Trophoblast cell (in vitro differentiated cells and primary cell): ENCODE results near the gene F10.

Source experiments
- DNase-seq, 2 donors: peaks; one replicate each; pipeline ENCODE4 v3.0.0-alpha.2; 2016
- H2AFZ ChIP-seq: 2 replicates; pipeline ENCODE4 v1.6.1; 2013; ENCODE audit warnings: low read length, moderate library complexity, mild to moderate bottlenecking; ENCODE audit not compliant: insufficient read depth, poor library complexity
- H2AK5ac ChIP-seq: 2 replicates; pipeline ENCODE4 v1.6.1; 2013; ENCODE audit warnings: mild to moderate bottlenecking, low read length
- H2BK120ac ChIP-seq: 2 replicates; pipeline ENCODE4 v1.6.1; 2013; ENCODE audit warnings: low read length, mild to moderate bottlenecking, moderate library complexity; ENCODE audit not compliant: insufficient read depth, poor library complexity
- H2BK12ac ChIP-seq: 2 replicates; pipeline ENCODE4 v1.6.1; 2013; ENCODE audit warnings: mild to moderate bottlenecking, low read length, moderate library complexity
- H2BK5ac ChIP-seq: 2 replicates; pipeline ENCODE4 v1.6.1; 2013; ENCODE audit warnings: low read length, low read depth, moderate library complexity, mild to moderate bottlenecking; ENCODE audit not compliant: poor library complexity
- H3K14ac ChIP-seq: 2 replicates; pipeline ENCODE4 v1.6.1; 2013; ENCODE audit warnings: mild to moderate bottlenecking, low read length
- H3K18ac ChIP-seq: 2 replicates; pipeline ENCODE4 v1.6.1; 2013; ENCODE audit warnings: mild to moderate bottlenecking, low read length
- H3K23ac ChIP-seq: 2 replicates; pipeline ENCODE4 v1.6.1; 2013; ENCODE audit warnings: low read length
- H3K27ac ChIP-seq: 2 replicates; pipeline ENCODE4 v1.5.1; 2013; ENCODE audit warnings: low read depth, mild to moderate bottlenecking, inconsistent platforms, low read length, moderate library complexity
- H3K27me3 ChIP-seq: 2 replicates; pipeline ENCODE4 v1.6.1; 2013; ENCODE audit warnings: inconsistent platforms, mild to moderate bottlenecking, low read length, moderate library complexity; ENCODE audit not compliant: insufficient read depth
- H3K36me3 ChIP-seq, 2 experiments: 1 replicate in 1 of 2; 2 replicates in 1 of 2; pipeline ENCODE4 v1.6.1; 2013; ENCODE audit warnings: low read length in 2 of 2, mild to moderate bottlenecking in 2 of 2, moderate library complexity in 1 of 2; ENCODE audit not compliant: insufficient read depth in 2 of 2, control insufficient read depth in 1 of 2
- H3K4ac ChIP-seq: 2 replicates; pipeline ENCODE4 v1.6.1; 2013; ENCODE audit warnings: low read depth, mild to moderate bottlenecking, low read length, moderate library complexity
- H3K4me1 ChIP-seq, 2 experiments: 1 replicate in 1 of 2; 2 replicates in 1 of 2; pipeline ENCODE4 v1.6.1; 2013; ENCODE audit warnings: low read length in 2 of 2, mild to moderate bottlenecking in 2 of 2, moderate library complexity in 1 of 2; ENCODE audit not compliant: insufficient read depth in 2 of 2, control insufficient read depth in 1 of 2
- H3K4me2 ChIP-seq: 2 replicates; pipeline ENCODE4 v1.6.1; 2013; ENCODE audit warnings: inconsistent platforms, mild to moderate bottlenecking, low read length, moderate library complexity
- H3K4me3 ChIP-seq: 2 replicates; pipeline ENCODE4 v1.5.1; 2013; ENCODE audit warnings: mild to moderate bottlenecking, low read depth, low read length, inconsistent platforms
- H3K79me1 ChIP-seq: one replicate; pipeline ENCODE4 v1.6.1; 2013; ENCODE audit warnings: low read length
- H3K79me2 ChIP-seq: 2 replicates; pipeline ENCODE4 v1.6.1; 2013; ENCODE audit warnings: low read length, mild to moderate bottlenecking; ENCODE audit not compliant: control insufficient read depth, insufficient read depth, poor library complexity
- H3K9ac ChIP-seq: 2 replicates; pipeline ENCODE4 v1.6.1; 2013; ENCODE audit warnings: mild to moderate bottlenecking, low read length
- H3K9me3 ChIP-seq: 2 replicates; pipeline ENCODE4 v1.6.1; 2013; ENCODE audit warnings: low read depth, mild to moderate bottlenecking, control low read depth, inconsistent platforms, low read length; ENCODE audit not compliant: insufficient read depth
- H4K12ac ChIP-seq: 2 replicates; pipeline ENCODE4 v1.6.1; 2013; ENCODE audit warnings: low read depth, mild to moderate bottlenecking, low read length, moderate library complexity
- H4K8ac ChIP-seq: 2 replicates; pipeline ENCODE4 v1.6.1; 2013; ENCODE audit warnings: low read depth, mild to moderate bottlenecking, low read length, moderate library complexity
- H4K91ac ChIP-seq: one replicate; pipeline ENCODE4 v1.6.1; 2013; ENCODE audit warnings: low read depth, mild to moderate bottlenecking, low read length, moderate library complexity
- WGBS: extraction: QIAGEN DNeasy Blood & Tissue Kit; methylation state at CpG from one replicate; pipeline ENCODE4 v1.1.7; 2013; ENCODE audit warnings: missing lambda C conversion rate; ENCODE audit not compliant: insufficient read length, insufficient coverage; ENCODE audit errors: extremely low coverage; 5-methylcytosine and 5-hydroxymethylcytosine counted together

Gene F10

GRCh38 chr13:113102727-113103126, 19.9 kb upstream of the F10 start:
- Histone ChIP-seq H3K9me3 (no peaks in the 10 kb centered on the region), H3K79me1 (no peaks in the 10 kb centered on the region), H3K4me2 (no peak overlapping the region), H2BK120ac (no peak overlapping the region), H2BK5ac (no peak overlapping the region), H2AK5ac (no peak overlapping the region), H2BK12ac (no peak overlapping the region), H3K23ac (no peak overlapping the region), H3K79me2 (no peaks in the 10 kb centered on the region), H2AFZ (no peak overlapping the region), H3K4me3 (no peak overlapping the region), H3K27ac (no peak overlapping the region), H4K8ac (no peak overlapping the region), H3K4ac (no peak overlapping the region), H3K27me3 (no peaks in the 10 kb centered on the region), H4K91ac (no peak overlapping the region), H3K36me3 (no peaks in the 10 kb centered on the region), H3K4me1 (no peaks in the 10 kb centered on the region), H3K9ac (no peak overlapping the region), H3K14ac (no peak overlapping the region), H4K12ac (no peak overlapping the region), H3K18ac (no peak overlapping the region)
- no peak for DNase-seq
- 100% methylated on average over 5 of the region's 12 CpGs for WGBS

- DNase-seq, result no peak
- no peaks in the 10 kb centered on the region for H3K36me3 ChIP-seq
- no peak overlapping the region for H3K14ac ChIP-seq
- no peak overlapping the region for H3K27ac ChIP-seq
- H2BK120ac ChIP-seq, result no peak overlapping the region
- H2BK12ac ChIP-seq, result no peak overlapping the region
- H3K9ac ChIP-seq, result no peak overlapping the region
- no peak overlapping the region for H3K4me3 ChIP-seq
- H4K91ac ChIP-seq, result no peak overlapping the region
- no peak overlapping the region for H4K12ac ChIP-seq
- no peak overlapping the region for H2AFZ ChIP-seq
- H3K4me1 ChIP-seq, result no peaks in the 10 kb centered on the region
- H4K8ac ChIP-seq, result no peak overlapping the region
- H3K79me2 ChIP-seq, result no peaks in the 10 kb centered on the region
- no peak overlapping the region for H3K4ac ChIP-seq
- no peaks in the 10 kb centered on the region for H3K27me3 ChIP-seq
- no peaks in the 10 kb centered on the region for H3K9me3 ChIP-seq
- H3K18ac ChIP-seq, result no peak overlapping the region
- no peaks in the 10 kb centered on the region for H3K79me1 ChIP-seq
- no peak overlapping the region for H3K23ac ChIP-seq
- no peak overlapping the region for H2AK5ac ChIP-seq
- H3K4me2 ChIP-seq, result no peak overlapping the region
- H2BK5ac ChIP-seq, result no peak overlapping the region
- no CpG with 5 or more reads among the region's 9 CpGs for WGBS
These were observed 19.0 kb upstream of the F10 start for GRCh38 chr13:113103646-113104045.

DNA sequence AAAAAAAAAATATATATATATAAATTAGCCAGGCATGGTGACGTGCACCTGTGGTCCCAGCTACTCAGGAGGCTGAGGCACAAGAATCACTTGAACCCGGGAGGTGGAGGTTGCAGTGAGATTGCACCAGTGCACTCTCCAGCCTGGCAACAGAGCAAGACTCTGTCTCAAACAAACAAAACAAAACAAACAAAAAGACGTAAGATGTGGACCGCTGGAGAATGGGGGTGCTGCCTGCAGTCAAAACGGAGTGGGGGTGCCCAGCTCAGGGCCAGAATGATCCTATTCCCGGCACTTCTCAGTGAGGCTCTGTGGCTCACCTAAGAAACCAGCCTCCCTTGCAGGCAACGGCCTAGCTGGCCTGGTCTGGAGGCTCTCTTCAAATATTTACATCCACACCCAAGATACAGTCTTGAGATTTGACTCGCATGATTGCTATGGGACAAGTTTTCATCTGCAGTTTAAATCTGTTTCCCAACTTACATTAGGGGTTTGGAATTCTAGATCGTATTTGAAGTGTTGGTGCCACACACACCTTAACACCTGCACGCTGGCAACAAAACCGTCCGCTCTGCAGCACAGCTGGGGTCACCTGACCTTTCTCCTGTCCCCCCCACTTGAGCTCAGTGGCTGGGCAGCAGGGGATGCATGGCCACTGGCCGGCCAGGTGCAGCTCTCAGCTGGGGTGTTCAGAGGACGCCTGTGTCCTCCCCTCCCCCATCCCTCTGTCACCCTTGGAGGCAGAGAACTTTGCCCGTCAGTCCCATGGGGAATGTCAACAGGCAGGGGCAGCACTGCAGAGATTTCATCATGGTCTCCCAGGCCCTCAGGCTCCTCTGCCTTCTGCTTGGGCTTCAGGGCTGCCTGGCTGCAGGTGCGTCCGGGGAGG, 17.3 kb upstream of the F10 start, which contains the start of gene F7:
F7 (plus strand) TSS at position 760 of the 889 bp plus-strand sequence; CDS start at position 811, 51 bp downstream.
- Histone ChIP-seq H2BK120ac (no peak within 1 kb of the TSS), H3K23ac (no peak within 1 kb of the TSS), H3K9me3 (peaks cover 11% of the 10 kb centered on the region), H3K18ac (no peak within 1 kb of the TSS), H3K79me2 (no peaks in the 10 kb centered on the region), H2BK5ac (no peak within 1 kb of the TSS), H3K27ac (no peak within 1 kb of the TSS), H3K4ac (no peak within 1 kb of the TSS), H3K27me3 (peaks cover 8% of the 10 kb centered on the region), H3K4me2 (no peak within 1 kb of the TSS), H2BK12ac (no peak within 1 kb of the TSS), H3K14ac (no peak within 1 kb of the TSS), H3K4me3 (no peak within 1 kb of the TSS), H4K91ac (no peak within 1 kb of the TSS), H3K9ac (no peak within 1 kb of the TSS), H4K8ac (no peak within 1 kb of the TSS), H3K4me1 (no peaks in the 10 kb centered on the region), H2AFZ (no peak within 1 kb of the TSS), H3K79me1 (no peaks in the 10 kb centered on the region), H3K36me3 (no peaks in the 10 kb centered on the region), H2AK5ac (no peak within 1 kb of the TSS), H4K12ac (no peak within 1 kb of the TSS)
- WGBS, result no CpG with 5 or more reads among the region's 17 CpGs
- peak in 1 of 2 donors; percentile 18 for DNase-seq

GRCh38 chr13:113105921-113106452, 16.6 kb upstream of the F10 start:
- Histone ChIP-seq H3K27me3 (peaks cover 13% of the 10 kb centered on the region), H4K91ac (no peak overlapping the region), H4K8ac (no peak overlapping the region), H2AK5ac (no peak overlapping the region), H3K79me2 (no peaks in the 10 kb centered on the region), H3K4ac (no peak overlapping the region), H3K23ac (no peak overlapping the region), H3K9ac (no peak overlapping the region), H4K12ac (no peak overlapping the region), H2AFZ (no peak overlapping the region), H3K14ac (no peak overlapping the region), H3K4me2 (no peak overlapping the region), H3K4me3 (no peak overlapping the region), H3K4me1 (no peaks in the 10 kb centered on the region), H2BK5ac (no peak overlapping the region), H3K9me3 (peaks cover 15% of the 10 kb centered on the region), H3K27ac (no peak overlapping the region), H3K18ac (no peak overlapping the region), H2BK120ac (no peak overlapping the region), H3K79me1 (no peaks in the 10 kb centered on the region), H2BK12ac (no peak overlapping the region), H3K36me3 (no peaks in the 10 kb centered on the region)
- DNase-seq, result no peak
- WGBS, result no CpG with 5 or more reads among the region's 16 CpGs
